Thyroid gland (tissue), 4 donors: ENCODE results near the gene TUT7. TPM values are rescaled to one million over a fixed set of nuclear protein-coding genes. Genes with fewer than 3 reads are reported as not detected.
"Not testable (repeated sequence)": the region's sequence is repeated elsewhere in the genome, so short reads cannot be mapped to it uniquely, and the experiment has no call there.

Source experiments
- DNase-seq, 2 donors: peaks; one replicate each; pipeline ENCODE4 v3.0.0-alpha.2; 2019
- H3K27ac ChIP-seq, 3 donors: fragments of 200-600 bp; sonication (generic); 1 replicate in 2 of 3; 2 replicates in 1 of 3; pipeline ENCODE4 v1.5.1; 2016 to 2019; ENCODE audit warnings: mild to moderate bottlenecking in 1 of 3, moderate library complexity in 1 of 3
- H3K27me3 ChIP-seq: fragments of 200-600 bp; sonication (generic); one replicate; pipeline ENCODE4 v1.5.1; 2019
- H3K36me3 ChIP-seq, 2 donors: fragments of 200-600 bp; sonication (generic); one replicate each; pipeline ENCODE4 v1.5.1; 2016 to 2019
- H3K4me1 ChIP-seq, 2 donors: fragments of 200-600 bp; sonication (generic); one replicate each; pipeline ENCODE4 v1.5.1; 2017 to 2019
- H3K4me3 ChIP-seq, 3 donors: fragments of 200-600 bp; sonication (generic); replicated peaks in 1 of 3; 1 replicate in 2 of 3; 2 replicates in 1 of 3; pipeline ENCODE4 v1.5.1; 2016; ENCODE audit warnings: mild to moderate bottlenecking in 1 of 3
- H3K9me3 ChIP-seq: fragments of 200-600 bp; sonication (generic); one replicate; pipeline ENCODE4 v1.5.1; 2017
- POLR2A ChIP-seq, 2 donors: fragments of 450-650 bp; IDR thresholded peaks; one replicate each; pipeline ENCODE4 v1.6.1; 2017; ENCODE audit warnings: antibody characterized with exemption in 2 of 2, mild to moderate bottlenecking in 2 of 2, moderate library complexity in 1 of 2
- WGBS, 2 donors: methylation state at CpG; one replicate each; pipeline ENCODE4 v1.1.5; 2017; 5-methylcytosine and 5-hydroxymethylcytosine counted together
- intact Hi-C: fragments of 100-400 bp; cut with DNase I; formaldehyde crosslinking; loops from one replicate; pipeline ENCODE4 v1.15.1; 2023
- total RNA-seq, 4 donors: library from RNA; depleted of rRNA; stranded (reverse); fragments of >200 nt; gene quantifications; one replicate each; pipeline ENCODE4 v1.2.3, GENCODE V29; 2016
- TF ChIP-seq, protein P1 (sequence below), 6 experiments: fragments of 200-600 bp in 3 of 6; fragments of 450-650 bp in 3 of 6; sonication (generic) in 3 of 6; IDR thresholded peaks; one replicate each; pipeline ENCODE4 v1.5.1; 2016 to 2019; ENCODE audit warnings: antibody characterized with exemption in 6 of 6, mild to moderate bottlenecking in 2 of 6, inconsistent platforms in 1 of 6, moderate library complexity in 1 of 6

The TUT7 gene
- total RNA-seq, 4 donors from 2014 or later = 32.0 to 40.6 (median 33.7) TPM

DNA sequence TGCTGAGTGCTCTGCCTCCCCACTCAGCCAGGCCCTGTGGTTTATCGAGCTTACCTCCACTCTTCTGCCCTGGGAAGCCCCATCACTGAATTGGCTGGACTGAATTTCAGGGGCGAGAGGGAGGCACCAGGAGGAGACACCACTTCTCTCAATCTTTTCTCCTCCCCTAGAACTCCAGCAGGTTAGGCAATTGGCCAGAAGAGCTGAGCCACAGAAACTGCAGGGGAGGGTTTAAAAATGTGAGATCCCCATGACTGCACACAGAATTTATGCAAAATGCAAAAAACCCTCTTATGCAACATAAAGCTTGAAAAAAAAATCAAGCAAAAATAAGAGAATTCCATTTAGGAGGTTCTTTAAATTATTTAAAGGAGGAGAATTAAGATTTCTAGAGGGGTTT, 29.9 kb downstream of the TUT7 start:
- WGBS, 2 donors = 85 to 93% methylated on average over 2 of the region's 2 CpGs
- H3K27ac ChIP-seq = no peak overlapping the region
- TF ChIP-seq, protein P1, sequence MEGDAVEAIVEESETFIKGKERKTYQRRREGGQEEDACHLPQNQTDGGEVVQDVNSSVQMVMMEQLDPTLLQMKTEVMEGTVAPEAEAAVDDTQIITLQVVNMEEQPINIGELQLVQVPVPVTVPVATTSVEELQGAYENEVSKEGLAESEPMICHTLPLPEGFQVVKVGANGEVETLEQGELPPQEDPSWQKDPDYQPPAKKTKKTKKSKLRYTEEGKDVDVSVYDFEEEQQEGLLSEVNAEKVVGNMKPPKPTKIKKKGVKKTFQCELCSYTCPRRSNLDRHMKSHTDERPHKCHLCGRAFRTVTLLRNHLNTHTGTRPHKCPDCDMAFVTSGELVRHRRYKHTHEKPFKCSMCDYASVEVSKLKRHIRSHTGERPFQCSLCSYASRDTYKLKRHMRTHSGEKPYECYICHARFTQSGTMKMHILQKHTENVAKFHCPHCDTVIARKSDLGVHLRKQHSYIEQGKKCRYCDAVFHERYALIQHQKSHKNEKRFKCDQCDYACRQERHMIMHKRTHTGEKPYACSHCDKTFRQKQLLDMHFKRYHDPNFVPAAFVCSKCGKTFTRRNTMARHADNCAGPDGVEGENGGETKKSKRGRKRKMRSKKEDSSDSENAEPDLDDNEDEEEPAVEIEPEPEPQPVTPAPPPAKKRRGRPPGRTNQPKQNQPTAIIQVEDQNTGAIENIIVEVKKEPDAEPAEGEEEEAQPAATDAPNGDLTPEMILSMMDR (IDR thresholded peaks at IDR 0.05) = no peak
- TF ChIP-seq POLR2A (IDR thresholded peaks at IDR 0.05) = no peak
- H3K4me3 ChIP-seq = no peak overlapping the region
- intact Hi-C loops = no loop called here
- no peaks in the 10 kb centered on the region for H3K9me3 ChIP-seq
- no peaks in the 10 kb centered on the region for H3K27me3 ChIP-seq
- peaks cover 57 to 67% of the 10 kb centered on the region in 2 donors for H3K36me3 ChIP-seq
- DNase-seq = no peak
- no peaks in the 10 kb centered on the region for H3K4me1 ChIP-seq

DNA sequence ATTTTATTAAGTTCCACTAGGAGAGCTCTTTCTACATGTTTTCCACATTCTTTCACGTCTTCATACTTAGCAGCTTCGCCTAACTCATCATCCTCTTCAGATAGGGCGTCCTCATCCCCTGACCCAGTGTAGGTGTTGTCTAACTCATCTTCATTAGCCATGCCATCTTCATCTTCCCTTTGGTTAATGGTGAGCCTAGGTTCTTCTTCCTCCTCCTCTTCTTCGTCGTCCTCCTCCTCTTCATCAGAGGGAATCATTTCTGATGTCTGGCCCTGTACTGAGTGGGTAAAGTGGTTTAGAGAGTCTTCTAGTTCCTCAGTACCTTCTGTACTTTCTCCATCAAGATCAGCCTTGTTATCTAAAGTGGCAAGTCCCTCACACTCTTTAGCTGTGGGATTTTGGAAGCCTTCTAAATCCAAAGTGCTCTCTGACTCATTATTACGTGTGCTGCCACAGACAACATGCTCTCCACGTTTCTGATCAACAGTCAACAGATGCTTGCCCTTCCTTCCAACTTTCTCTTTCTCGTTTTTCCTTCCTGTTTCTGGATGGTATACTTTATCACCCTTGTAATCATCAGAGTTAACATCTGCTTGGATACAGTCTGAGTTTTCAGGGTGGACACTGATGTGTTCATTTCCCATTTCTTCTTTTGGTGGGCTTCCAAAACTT, 31.1 kb downstream of the TUT7 start:
- no peak for TF ChIP-seq POLR2A (IDR thresholded peaks at IDR 0.05)
- TF ChIP-seq, protein P1 (IDR thresholded peaks at IDR 0.05) = no peak
- intact Hi-C loops = no loop called here
- Histone ChIP-seq H3K4me1 (no peaks in the 10 kb centered on the region), H3K4me3 (no peak overlapping the region), H3K9me3 (no peaks in the 10 kb centered on the region), H3K27ac (no peak overlapping the region), H3K27me3 (no peaks in the 10 kb centered on the region), H3K36me3 (peaks cover 69% of the 10 kb centered on the region in 2 donors)
- no peak for DNase-seq
- 87 to 91% methylated on average over 8 of the region's 8 CpGs for WGBS, 2 donors

DNA sequence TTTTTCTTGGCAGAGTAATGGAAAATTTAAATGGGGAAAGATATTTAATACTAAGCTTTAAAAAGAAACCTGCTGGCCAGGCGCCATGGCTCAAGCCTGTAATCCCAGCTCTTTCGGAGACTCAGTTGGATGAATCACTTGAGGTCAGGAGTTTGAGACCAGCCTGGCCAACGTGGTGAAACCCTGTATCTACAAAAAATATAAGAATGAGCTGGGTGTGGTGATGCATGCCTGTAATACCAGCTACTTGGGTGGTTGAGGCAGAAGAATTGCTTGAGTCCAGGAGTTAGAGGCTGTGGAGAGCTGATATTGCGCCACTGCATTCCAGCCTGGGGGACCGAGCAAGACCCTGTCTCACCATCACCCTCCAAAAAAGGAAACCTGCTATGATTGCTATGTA, 32.8 kb downstream of the TUT7 start:
- 87 to 89% methylated on average over 5 of the region's 5 CpGs for WGBS, 2 donors
- peaks cover 59 to 69% of the 10 kb centered on the region in 2 donors for H3K36me3 ChIP-seq

DNA sequence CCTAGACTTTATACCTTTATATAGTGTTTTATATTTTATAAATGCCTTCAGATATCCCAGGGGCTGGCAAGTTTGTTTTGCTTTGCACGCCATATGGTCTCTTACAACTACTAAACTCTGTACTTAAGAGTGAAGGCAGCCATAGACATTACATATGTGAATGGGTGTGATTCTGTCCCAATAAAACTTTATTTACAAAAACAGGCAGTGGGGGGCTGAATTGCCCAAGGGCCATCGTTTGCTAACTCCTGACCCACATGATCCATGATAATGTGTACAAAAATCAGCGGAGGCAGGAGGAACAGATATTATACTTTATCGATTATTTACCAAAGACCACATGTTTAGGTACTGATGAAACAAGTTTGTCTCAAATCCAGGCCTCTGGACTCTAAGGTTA, 36.0 kb downstream of the TUT7 start:
- H3K27ac ChIP-seq = no peak overlapping the region
- no peaks in the 10 kb centered on the region for H3K27me3 ChIP-seq
- no peaks in the 10 kb centered on the region for H3K4me1 ChIP-seq
- no peak for DNase-seq
- TF ChIP-seq, protein P1 (IDR thresholded peaks at IDR 0.05) = no peak
- no peak for TF ChIP-seq POLR2A (IDR thresholded peaks at IDR 0.05)
- no peaks in the 10 kb centered on the region for H3K9me3 ChIP-seq
- 99% methylated on average over 4 of the region's 4 CpGs for WGBS, 2 donors
- H3K36me3 ChIP-seq = peaks cover 37 to 54% of the 10 kb centered on the region in 2 donors
- intact Hi-C loops = no loop called here
- no peak overlapping the region for H3K4me3 ChIP-seq

More for the DNA sequence above, 32.8 kb downstream of the TUT7 start:
- intact Hi-C loops = no loop called here
- H3K4me3 ChIP-seq = no peak overlapping the region
- DNase-seq = no peak
- no peak overlapping the region for H3K27ac ChIP-seq
- TF ChIP-seq, protein P1 (IDR thresholded peaks at IDR 0.05) = no peak
- TF ChIP-seq POLR2A (IDR thresholded peaks at IDR 0.05) = no peak
- no peaks in the 10 kb centered on the region for H3K27me3 ChIP-seq
- no peaks in the 10 kb centered on the region for H3K4me1 ChIP-seq
- H3K9me3 ChIP-seq = no peaks in the 10 kb centered on the region

DNA sequence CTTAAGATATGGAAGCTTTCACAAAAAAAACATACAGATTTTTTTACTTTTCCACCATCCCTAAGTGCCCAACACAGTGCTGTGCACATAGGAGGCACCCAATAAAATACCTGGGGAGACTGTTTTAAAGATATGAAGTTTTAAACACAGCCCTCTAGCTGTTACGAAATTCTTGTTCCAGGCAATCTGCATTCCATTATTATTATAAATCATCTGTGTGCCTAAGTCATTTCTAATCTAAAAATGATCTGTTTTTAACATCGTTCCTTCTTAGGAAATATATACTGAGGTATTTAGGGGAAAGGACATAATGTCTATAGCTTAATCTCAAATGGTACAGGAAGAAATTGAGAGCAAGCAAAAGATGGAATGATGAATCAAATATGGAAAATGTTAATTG, 39.1 kb downstream of the TUT7 start:
- no peaks in the 10 kb centered on the region for H3K9me3 ChIP-seq
- H3K4me3 ChIP-seq = no peak overlapping the region
- intact Hi-C loops = no loop called here
- peaks cover 20 to 32% of the 10 kb centered on the region in 2 donors for H3K36me3 ChIP-seq
- DNase-seq = no peak
- TF ChIP-seq, protein P1 (IDR thresholded peaks at IDR 0.05) = no peak
- TF ChIP-seq POLR2A (IDR thresholded peaks at IDR 0.05) = no peak
- H3K27me3 ChIP-seq = no peaks in the 10 kb centered on the region
- 48 to 95% methylated on average over 2 of the region's 2 CpGs for WGBS, 2 donors
- H3K4me1 ChIP-seq = no peaks in the 10 kb centered on the region
- no peak overlapping the region for H3K27ac ChIP-seq

DNA sequence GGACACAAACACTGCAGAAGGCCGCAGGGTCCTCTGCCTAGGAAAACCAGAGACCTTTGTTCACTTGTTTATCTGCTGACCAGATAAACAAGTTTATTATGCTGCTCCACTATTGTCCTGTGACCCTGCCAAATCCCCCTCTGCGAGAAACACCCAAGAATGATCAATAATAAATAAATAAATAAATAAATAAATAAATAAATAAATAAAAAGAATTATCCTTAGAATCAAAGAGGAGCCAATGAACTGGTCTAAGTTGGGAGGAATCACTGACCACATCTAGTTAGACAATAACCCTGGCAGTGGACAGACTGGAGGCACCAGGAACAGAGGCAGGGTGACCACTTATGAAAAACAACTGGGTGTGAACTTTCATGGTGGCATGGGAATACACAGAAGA, 41.3 kb downstream of the TUT7 start:
- DNase-seq, H3K4me1 ChIP-seq, intact Hi-C loops, H3K27me3 ChIP-seq, H3K4me3 ChIP-seq, H3K27ac ChIP-seq, H3K9me3 ChIP-seq: not testable (repeated sequence)
- H3K36me3 ChIP-seq = peaks cover 16 to 37% of the 10 kb centered on the region in 2 donors
- WGBS, 2 donors = 93 to 98% methylated on average over 2 of the region's 2 CpGs
